ENCODE results near the gene TNFRSF13B.
"Not testable (repeated sequence)": the region's sequence is repeated elsewhere in the genome, so short reads cannot be mapped to it uniquely, and the experiment has no call there.

TNFRSF13B gene

DNA sequence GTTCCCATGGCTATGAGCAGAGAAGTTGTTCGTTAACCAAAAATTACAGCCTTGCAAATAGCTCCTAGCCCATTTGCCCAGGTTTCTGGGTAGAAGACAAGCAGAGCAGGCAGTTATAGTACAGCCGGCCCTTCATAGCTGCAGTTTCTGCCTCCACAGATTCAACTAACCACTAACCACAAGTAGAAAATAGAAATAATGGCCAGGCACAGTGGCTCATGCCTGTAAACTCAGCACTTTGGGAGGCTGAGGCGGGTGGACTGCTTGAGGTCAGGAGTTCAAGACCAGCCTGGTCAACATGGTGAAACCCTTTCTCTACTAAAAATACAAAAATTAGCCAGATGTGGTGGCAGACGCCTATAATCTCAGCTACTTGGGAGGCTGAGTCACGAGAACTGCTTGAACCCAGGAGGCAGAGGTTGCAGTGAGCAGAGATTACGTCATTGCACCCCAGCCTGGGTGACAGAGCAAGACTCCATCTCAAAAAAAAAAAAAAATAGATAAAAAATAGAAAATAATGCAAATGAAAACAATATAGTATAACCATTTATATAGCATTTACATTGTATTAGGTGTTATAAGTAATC, 7.4 kb upstream of the TNFRSF13B start:
- not testable (repeated sequence) for ATAC-seq, H3K27me3 Mint-ChIP-seq, H3K27ac Mint-ChIP-seq, H3K9me3 Mint-ChIP-seq, H3K4me3 Mint-ChIP-seq, DNase-seq
- H3K4me1 Mint-ChIP-seq = peaks cover 16% of the 10 kb centered on the region

DNA sequence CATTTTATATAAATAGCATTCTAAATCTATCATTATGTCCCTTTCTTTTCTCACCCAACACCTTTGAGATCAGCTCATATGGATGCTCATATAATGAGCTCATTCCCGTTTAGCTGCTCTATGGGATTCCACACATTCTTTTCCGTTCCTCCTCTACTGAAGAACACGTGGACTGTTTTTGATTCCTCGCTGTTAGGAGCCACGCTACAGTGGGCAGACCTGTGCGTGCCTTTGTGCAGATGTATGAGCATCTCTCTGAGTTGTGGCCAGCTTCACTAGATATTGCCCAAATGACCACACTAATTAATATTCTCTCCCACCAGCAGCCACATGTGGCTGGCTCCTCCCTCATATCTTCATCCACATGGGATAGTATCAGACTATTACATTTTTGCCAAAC, 6.0 kb upstream of the TNFRSF13B start:
- Mint-ChIP-seq H3K4me3 (no peak overlapping the region), H3K4me1 (peaks cover 16% of the 10 kb centered on the region), H3K27ac (no peak overlapping the region), H3K27me3 (no peaks in the 10 kb centered on the region), H3K9me3 (no peaks in the 10 kb centered on the region)
- ATAC-seq = no peak
- no peak for DNase-seq

DNA sequence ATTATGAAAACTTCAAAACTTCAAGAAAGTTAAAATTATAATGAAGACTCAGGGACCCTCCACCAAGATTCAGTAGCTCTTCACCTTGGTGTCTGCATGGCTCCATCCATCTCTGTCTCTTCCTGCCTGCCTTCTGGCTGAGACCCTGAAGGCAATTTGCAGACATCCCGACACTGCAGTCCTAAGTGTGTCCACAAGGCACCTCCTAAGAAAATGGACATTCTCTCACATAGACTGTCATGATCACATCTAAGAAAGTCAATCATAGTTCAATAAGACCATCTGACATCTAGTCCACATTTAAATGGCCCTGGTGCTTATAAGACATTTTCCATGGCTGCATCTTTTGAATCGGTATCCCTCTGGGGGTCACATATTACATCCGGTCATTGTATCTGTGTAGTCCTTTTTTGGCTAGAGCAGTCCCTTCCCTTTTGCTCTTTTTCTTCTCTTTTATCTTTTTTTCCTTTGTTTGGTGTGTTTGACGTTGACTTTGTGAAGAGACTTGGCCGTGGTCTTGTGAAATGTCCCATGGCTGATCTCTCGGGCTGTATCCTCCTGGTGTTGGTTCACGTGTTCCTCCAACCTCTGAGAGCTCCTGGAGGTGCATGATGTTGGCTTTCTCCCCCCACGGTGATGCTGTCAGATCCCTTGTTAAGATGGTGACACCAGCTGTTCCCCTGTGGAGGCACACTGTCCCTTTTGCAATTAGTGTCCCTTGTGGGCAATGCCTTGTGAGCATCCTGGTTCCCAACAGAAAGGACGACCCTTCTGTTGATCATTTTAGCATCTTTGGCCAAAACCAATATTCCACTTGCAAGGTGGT, 5.0 kb upstream of the TNFRSF13B start:
- Mint-ChIP-seq H3K4me1 (peaks cover 23% of the 10 kb centered on the region), H3K27me3 (peaks cover 8% of the 10 kb centered on the region), H3K27ac (no peak overlapping the region), H3K4me3 (no peak overlapping the region), H3K9me3 (no peaks in the 10 kb centered on the region)
- DNase-seq (no peak), ATAC-seq (no peak)

DNA sequence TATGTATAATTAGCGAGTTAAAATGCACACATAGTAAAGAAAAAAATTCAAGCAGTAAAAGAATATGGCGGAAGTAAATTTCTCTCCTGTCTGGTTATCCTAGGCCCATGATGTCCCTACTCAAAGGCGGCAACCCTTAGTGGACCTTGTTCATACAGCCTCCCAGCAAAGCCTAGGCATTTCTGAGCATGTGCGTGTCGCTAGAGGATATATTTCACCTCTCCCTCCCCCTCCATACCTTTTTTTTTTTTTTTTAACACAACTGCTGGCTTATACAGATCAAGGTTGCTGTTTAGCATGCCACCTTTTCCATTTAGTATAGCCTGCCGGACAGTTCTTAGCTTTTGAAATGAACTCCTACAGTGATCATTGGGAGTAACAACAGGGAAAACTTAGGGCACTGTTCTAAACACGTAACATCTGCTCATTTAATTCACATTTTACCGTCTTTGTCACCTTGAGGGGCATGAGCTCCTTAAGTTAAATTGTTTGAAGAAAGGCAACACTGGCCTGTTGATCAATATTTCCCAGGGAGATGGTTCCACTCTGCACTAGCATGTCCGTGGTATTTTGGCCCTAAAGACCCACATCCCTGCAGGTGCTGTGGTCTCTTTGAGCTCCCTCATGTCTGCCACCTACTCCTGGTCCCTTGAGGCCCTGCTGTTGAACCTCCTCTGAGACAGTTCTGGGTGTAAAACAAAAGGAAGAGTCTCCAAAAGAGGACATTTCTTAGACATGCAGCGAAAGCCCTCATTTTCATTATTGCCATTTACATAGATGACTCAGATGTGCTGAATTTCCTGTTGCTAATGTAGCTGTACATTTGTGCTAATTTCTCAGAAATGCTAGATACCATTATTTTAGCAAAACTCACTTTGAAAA, 4.1 kb upstream of the TNFRSF13B start:
- no peaks in the 10 kb centered on the region for H3K9me3 Mint-ChIP-seq
- H3K4me3 Mint-ChIP-seq = peak overlapping the region in 1 of 2 donors; percentile 51
- DNase-seq = no peak
- no peak for ATAC-seq
- peaks cover 24% of the 10 kb centered on the region for H3K4me1 Mint-ChIP-seq
- H3K27ac Mint-ChIP-seq = no peak overlapping the region
- H3K27me3 Mint-ChIP-seq = peaks cover 8% of the 10 kb centered on the region

DNA sequence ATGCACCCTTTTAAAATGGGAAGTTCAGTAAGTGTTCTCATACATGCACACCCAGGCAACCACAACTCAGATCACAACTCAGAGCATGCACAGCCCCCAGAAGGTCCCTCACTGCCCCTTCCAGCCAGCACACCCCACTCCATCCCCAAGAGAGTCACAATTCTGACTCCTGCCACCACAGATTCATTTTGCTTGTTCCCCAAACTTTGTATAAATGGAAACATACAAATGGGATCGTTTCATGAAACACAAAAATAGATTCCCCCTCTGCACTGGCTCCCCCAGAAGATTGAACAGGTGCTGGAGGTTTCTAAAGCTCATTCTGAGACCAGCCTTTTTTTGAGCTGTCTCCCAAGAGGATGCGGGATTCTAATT, 3.3 kb upstream of the TNFRSF13B start:
- peaks cover 8% of the 10 kb centered on the region for H3K27me3 Mint-ChIP-seq
- H3K4me3 Mint-ChIP-seq = no peak overlapping the region
- no peak for DNase-seq
- H3K9me3 Mint-ChIP-seq = no peaks in the 10 kb centered on the region
- H3K4me1 Mint-ChIP-seq = peaks cover 24% of the 10 kb centered on the region
- H3K27ac Mint-ChIP-seq = no peak overlapping the region
- no peak for ATAC-seq

DNA sequence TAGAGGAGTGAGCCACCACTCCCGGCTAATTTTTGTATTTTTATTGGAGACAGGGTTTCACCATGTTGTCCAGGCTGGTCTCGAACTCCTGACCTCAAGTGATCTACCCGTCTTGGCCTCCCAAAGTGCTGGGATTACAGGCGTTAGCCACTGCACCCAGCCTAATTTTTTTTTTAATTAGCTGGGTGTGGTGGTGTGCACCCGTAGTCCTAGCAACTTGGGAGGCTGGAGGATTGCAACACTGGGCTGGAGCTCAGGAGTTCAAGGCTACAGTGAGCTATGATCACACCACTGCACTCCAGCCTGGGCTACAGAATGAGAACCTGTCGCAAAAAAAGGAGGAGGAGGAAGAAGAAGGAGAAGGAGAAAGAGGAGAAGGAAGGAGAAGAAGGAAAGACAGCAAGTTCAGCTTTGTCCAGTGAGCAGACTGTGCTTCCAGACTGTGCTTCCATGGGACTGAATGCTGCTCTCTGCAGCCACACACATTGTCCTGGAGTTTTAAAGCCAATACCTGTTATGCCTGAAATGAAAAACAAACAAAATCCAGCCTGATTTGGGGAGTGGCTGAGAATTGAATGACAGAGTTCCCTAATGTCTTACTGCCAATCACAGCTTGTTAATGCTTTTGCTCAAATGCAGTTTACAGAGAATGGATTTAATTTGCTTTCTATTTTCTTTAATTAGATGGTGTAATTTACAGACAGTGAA, 2.8 kb upstream of the TNFRSF13B start:
- ATAC-seq = no peak
- H3K4me1 Mint-ChIP-seq = peaks cover 24% of the 10 kb centered on the region
- peaks cover 8% of the 10 kb centered on the region for H3K27me3 Mint-ChIP-seq
- no peak overlapping the region for H3K4me3 Mint-ChIP-seq
- no peak for DNase-seq
- H3K9me3 Mint-ChIP-seq = no peaks in the 10 kb centered on the region
- no peak overlapping the region for H3K27ac Mint-ChIP-seq

DNA sequence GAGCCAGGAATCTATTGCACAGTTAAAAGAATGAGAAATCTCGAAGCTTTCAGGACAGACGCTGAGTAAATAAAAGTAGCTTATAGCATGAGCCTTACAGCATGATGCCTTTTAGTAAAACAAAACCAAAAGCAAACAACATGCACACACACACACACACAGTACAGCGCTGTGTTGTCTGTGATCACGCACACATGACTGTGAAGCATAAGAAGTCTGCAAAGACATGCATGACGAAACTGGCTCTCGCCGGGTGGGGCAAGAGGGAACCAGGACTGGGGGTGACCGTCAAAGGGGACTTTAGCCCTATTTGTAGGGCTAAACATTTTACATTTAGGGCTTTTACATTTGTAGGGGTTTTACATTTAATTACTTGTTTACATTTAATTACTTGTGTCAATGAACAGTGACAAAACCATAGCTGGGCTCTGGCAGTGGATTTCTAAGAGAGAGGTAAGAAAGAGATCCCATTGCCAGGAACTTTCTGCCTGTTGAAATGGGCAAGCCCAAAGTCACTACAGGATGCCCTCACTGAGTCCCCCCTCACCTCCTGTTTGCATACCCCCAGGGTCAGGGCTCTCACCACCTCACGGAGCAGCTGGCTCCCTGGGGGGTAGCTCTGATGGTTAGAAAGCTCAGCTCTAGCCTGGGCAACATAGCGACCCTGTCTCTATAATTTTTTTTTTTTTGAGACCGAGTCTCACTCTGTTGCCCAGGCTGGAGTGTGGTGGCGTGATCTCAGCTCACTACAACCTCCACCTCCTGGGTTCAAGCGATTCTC, 2.0 kb upstream of the TNFRSF13B start:
- Mint-ChIP-seq H3K4me3 (no peak overlapping the region), H3K9me3 (no peaks in the 10 kb centered on the region), H3K27ac (no peak overlapping the region), H3K27me3 (peaks cover 8% of the 10 kb centered on the region), H3K4me1 (peaks cover 24% of the 10 kb centered on the region)
- ATAC-seq (no peak), DNase-seq (no peak)

DNA sequence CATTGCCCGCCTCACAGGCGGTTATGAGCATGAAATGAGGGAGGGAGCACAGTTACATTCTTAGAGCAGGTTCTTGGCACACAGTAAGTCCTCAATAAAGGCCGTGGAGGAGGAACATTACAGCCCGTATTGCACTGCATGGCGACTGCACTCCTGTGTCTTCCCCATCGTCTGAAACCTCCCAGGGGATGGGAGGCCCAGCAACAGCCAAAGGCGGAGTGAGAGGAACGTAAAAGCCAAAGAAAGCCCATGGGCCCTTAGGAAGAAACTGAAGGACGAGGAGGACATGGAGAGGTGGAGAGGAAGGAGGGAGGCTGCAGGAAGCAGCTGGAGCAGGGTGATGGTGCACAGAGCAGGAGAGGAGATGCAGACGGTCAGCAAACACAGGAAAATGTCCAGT, 1.1 kb upstream of the TNFRSF13B start:
- H3K4me1 Mint-ChIP-seq = peaks cover 24% of the 10 kb centered on the region
- H3K27me3 Mint-ChIP-seq = peaks cover 15% of the 10 kb centered on the region
- not testable (repeated sequence) for ATAC-seq, H3K4me3 Mint-ChIP-seq, H3K27ac Mint-ChIP-seq, H3K9me3 Mint-ChIP-seq, DNase-seq

DNA sequence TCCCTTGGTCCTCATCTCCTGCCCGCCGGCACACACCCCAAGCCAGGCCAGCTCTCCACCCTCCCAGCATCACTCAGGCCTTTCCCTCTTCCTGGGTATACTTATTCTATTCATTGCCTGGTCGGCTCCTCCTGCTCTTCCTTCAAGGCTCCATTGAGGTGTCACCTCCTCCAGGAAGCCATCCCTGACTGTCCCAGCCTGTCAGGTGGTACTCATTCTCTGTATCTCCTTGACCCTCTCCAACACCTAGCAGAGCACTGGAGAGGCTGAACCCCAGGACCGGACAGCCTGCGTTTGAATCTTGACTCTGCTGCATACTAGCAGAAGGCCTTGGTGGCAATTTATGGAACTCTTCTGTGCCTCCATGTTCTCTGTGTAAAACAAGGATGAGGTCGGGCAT, 428 bp upstream of the TNFRSF13B start:
- H3K4me1 Mint-ChIP-seq = peaks cover 24% of the 10 kb centered on the region
- ATAC-seq = no peak
- DNase-seq = no peak
- peak overlapping the region in 1 of 2 donors; percentile 14 for H3K27ac Mint-ChIP-seq
- peaks cover 16% of the 10 kb centered on the region for H3K27me3 Mint-ChIP-seq
- no peak overlapping the region for H3K4me3 Mint-ChIP-seq
- no peaks in the 10 kb centered on the region for H3K9me3 Mint-ChIP-seq

DNA sequence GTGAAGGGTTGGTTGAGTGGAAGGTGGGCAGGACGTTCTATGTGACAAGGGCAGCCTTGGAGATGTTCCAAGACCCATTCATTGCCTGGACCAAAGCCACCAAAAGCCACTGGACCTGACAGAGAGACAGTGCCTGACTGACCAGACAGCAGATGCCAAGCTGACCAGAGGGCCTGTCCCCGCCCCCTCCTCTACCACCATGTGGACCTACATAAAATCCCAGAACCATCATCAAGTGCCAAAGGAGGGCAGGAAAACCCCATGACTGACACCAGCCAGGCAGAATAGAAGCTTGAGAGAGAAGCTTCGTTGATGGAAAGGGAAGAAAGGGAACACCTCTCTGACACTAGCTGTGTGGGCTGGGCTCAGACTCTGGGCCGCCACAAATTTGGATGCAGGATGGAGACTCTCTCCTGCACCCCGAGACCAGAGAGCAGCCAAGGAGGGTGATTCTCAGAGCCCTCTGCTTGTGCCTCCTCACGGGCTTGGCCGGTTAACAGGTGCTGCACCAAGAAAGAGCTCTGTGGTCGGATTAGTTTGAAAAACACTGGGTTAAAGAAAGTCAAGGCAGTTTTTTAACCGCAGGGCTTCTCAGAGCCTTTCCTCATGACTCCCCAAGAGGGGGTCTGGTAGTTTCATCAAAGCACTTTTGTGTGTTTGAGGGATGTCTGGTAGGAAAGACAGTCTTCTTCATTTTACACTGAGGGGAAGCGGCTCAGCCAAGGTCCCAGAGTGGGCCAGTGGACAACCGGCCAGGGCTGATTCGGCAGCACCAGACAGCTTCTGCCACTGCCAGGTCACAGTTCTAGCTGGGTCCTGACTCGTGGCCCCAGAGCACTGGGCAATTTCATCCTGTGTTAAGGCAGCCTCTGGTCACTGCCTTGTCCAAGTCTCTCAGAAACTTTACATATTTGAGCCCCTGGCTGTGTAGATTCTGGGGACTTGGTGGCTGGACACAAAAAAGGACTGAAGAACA, 1.7 kb downstream of the TNFRSF13B start:
- Mint-ChIP-seq H3K4me1 (peaks cover 8% of the 10 kb centered on the region), H3K9me3 (no peaks in the 10 kb centered on the region), H3K27ac (no peak overlapping the region), H3K4me3 (no peak overlapping the region), H3K27me3 (peaks cover 26% of the 10 kb centered on the region)
- ATAC-seq = no peak
- no peak for DNase-seq

DNA sequence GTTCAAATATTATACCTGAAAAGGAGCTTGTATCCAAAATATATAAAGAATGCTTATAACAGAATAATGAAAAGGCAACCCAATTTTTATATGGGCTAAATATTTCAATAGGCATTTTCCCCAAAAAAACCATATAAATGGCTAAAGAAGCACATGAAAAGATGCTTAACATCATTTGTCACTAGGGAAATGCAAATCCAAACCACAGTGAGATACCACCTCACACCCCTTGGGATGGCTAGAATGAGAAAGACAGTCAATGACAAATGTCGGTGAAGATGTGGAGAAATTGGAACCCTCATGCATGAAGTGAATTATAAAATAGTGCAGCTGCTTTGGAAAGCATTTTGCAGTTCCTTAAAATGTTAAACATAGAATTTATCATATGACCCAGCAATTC, 3.1 kb downstream of the TNFRSF13B start:
- H3K27ac Mint-ChIP-seq = no peak overlapping the region
- peaks cover 8% of the 10 kb centered on the region for H3K4me1 Mint-ChIP-seq
- ATAC-seq = no peak
- no peaks in the 10 kb centered on the region for H3K9me3 Mint-ChIP-seq
- H3K27me3 Mint-ChIP-seq = peaks cover 26% of the 10 kb centered on the region
- DNase-seq = no peak
- no peak overlapping the region for H3K4me3 Mint-ChIP-seq

DNA sequence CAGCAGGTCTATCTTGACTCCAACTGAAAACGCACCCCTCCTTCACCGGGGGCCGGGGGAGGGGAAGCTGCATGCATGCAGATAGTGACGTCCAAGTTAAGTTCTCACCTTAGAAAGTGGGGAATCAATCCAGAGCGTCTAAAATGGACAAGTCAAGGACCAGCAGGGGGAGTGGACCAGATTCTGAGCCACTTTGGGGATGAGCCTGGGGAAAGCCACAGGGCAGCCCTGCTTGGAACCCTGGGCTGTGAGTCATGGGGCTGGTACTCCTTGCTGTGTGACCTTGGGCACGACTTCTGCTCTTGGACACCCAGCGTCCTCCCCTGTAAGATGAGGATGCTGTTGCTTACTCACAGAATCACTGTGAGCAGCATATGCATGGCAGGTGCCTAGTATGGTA, 9.1 kb downstream of the TNFRSF13B start:
- Mint-ChIP-seq H3K9me3 (peaks cover 3 to 8% of the 10 kb centered on the region in 2 donors), H3K4me1 (no peaks in the 10 kb centered on the region), H3K27ac (no peak overlapping the region), H3K4me3 (no peak overlapping the region), H3K27me3 (peaks cover 34% of the 10 kb centered on the region)
- DNase-seq (no peak), ATAC-seq (no peak)

DNA sequence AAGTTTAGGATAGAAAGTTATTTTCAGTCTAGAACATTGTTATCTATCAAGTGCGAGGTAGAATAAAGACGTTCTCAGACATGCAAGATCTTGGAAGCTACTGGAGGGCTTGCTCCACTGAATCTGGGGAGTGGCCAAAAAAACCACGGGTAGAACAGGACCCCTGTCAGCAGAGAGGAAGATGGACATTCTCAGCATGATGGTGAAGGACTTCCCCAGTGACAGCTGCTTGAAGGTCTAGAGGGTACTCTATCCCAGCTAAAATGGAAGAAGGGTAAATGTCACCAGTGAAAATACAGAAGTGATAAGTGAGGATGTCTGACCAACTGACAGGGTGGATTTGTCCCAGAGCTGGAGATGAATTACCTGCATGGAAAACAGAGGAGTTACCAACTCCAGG, 10.1 kb downstream of the TNFRSF13B start:
- H3K9me3 Mint-ChIP-seq = peaks cover 3 to 8% of the 10 kb centered on the region in 2 donors
- ATAC-seq (no peak), DNase-seq (no peak)
- H3K27me3 Mint-ChIP-seq = peaks cover 41% of the 10 kb centered on the region
- H3K4me1 Mint-ChIP-seq = no peaks in the 10 kb centered on the region
- no peak overlapping the region for H3K4me3 Mint-ChIP-seq
- no peak overlapping the region for H3K27ac Mint-ChIP-seq

DNA sequence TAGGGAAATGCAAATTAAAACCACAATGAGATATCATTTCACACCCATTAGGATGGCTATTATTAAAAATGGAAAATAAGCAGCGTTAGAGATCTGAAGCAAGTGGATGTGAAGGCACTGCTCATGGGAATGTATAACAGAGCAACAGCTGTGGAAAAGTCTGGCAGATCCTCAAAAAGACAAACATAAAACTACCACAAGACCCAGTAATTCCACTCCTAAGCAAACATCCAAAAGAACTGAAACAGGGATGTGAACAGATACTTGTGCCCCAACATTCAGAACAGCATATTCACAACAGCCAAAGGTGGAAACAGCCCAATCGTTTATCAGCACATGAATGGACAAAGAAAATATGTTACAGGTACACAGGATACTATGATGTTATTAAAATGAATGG, 10.9 kb downstream of the TNFRSF13B start:
- not testable (repeated sequence) for H3K9me3 Mint-ChIP-seq, ATAC-seq, H3K27ac Mint-ChIP-seq, H3K4me1 Mint-ChIP-seq, H3K4me3 Mint-ChIP-seq, DNase-seq
- peaks cover 47% of the 10 kb centered on the region for H3K27me3 Mint-ChIP-seq
